IPS-11a (cell line): ENCODE measurements around the gene SLC39A3.

Experiments used
- H3K4me3 ChIP-seq: one replicate; pipeline ENCODE4 v1.5.1; 2013; ENCODE audit warnings: low read depth, low read length, control low read depth

The SLC39A3 gene

DNA sequence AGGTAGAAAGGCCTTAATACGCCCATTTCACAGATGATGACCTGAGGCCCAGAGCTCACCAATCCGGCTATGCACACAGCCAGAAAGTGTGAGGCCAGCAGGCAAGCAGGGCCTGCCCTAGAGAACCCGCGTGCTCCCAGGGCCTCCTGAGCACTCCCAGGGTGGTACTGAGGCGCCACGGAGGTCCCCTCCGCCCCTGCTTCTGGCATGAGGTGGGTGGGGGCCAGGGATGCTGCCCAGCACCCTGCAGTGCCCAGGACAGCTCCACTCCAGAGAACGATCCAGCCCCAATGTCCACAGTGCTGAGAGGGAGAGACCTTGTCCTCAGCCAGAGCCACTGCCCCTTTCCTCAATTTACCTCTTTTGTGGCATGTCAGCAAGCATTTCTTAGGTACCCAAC is 29.4 kb upstream of the SLC39A3 start:
- H3K4me3 ChIP-seq, result no peak overlapping the region

- H3K4me3 ChIP-seq, result no peak overlapping the region
Observed at GRCh38 chr19:2768365-2769132, 28.7 kb upstream of the SLC39A3 start.

- no peak overlapping the region for H3K4me3 ChIP-seq
Observed at GRCh38 chr19:2767688-2768087, 27.9 kb upstream of the SLC39A3 start.

DNA sequence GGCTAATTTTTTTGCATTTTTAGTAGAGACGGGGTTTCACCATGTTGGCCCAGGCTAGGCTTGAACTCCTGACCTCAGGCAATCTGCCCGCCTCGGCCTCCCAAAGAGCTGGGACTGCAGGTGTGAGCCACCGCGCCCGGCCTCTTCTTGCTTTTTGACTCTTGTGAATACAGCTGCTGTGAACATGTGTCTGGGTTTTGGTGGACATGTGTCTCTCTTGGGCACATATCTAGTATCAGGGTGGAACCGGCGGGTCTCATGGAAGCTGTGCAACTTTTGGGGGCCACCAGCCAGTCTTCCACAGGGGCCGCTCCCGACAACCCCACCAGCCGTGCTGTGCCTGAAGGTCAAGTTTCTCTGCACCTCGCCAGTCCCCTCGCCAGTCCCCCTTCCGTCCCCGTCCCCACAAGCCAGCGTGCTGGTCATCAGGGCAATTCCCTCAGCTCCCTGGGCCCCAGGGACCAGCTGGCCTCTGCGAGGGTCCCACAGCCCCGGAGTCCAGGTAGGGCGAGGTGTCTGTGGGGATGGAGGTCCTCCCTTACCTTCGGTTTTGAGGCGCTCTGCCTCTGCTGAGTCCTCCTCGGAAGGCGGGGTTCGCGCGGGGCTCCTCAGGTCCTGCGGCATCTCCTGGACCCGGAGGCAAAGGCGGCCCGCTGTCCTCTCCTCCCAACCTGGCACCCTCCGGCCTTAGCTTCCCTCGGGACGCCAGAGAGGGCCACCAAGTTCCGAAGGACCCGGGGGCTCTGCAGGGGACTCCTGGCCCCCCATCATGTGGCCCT is 27.0 kb upstream of the SLC39A3 start:
- no peak overlapping the region for H3K4me3 ChIP-seq

DNA sequence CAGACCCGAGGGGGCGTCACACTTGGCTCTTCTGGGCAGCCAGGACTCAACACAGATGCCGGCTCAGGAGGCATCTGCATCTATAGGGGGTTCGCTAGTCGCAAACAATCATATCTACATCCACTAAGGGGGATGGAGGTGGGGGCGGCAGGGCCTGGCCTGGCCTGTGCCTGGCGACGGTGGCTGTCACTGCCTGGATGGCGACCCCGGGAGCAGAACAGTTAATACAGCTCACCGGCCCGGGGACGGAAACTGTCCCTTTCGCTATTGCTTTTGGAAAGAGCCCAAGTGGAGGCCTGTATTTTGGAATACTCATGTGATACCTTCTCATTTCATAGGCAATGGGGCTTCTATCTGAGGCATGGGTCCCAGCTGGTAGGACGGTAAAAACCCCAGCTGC is 25.6 kb upstream of the SLC39A3 start:
- no peak overlapping the region for H3K4me3 ChIP-seq

DNA sequence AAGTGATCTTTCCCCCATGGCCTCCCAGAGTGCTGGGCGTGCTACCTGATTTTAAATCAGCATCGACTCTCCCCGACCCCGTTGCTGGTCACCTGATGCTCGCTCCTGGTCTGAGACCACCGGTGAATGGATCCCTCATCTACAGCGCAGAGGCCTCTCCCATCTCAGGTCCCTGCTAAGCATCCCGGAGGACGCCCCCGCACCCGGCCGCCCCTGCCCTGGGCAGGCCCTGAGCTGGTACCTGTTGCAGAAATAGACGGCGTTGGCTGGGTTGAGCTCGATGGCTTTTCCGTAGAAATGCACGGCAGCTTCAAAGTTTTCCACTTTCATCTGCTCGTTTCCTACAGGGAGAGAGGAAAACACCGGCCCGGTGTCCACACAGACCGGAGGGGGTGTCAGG is 25.1 kb upstream of the SLC39A3 start:
- no peak overlapping the region for H3K4me3 ChIP-seq

GRCh38 chr19:2763687-2764086 is 23.9 kb upstream of the SLC39A3 start:
- H3K4me3 ChIP-seq, result no peak overlapping the region

DNA sequence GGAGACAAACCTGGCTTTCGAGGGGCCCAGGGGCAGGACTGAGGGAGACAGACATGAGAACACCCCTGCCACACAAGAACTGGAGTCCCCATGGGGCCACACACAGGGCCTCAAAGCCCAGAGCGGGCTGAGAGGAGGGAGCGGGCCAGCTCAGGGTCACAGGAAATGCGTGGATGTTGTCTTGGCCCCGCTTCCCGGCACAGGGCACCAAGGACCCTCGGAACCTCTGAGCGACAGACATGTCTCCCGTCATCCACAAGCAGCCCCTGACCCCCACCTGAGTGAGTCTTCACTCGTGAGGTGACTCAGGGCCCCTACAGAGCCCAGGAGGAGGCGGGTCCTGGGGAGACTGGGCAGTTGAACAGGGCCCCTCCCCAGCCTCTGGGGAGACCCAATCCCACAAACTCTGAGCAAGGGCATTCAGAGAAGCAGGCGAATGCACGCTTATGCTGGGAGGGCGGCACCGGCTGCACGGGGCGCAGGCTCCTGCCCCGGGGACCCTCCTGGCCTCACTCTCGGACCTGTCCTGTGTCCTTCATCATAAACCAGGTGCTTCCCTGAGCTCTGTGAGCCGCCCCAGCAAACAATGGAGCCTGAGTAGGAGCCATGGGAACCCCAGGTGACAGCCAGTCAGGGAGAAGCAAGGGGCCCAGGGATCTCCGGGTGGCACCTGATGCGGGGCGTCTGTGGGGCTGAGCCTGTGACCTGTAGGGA is 23.1 kb upstream of the SLC39A3 start:
- no peak overlapping the region for H3K4me3 ChIP-seq

DNA sequence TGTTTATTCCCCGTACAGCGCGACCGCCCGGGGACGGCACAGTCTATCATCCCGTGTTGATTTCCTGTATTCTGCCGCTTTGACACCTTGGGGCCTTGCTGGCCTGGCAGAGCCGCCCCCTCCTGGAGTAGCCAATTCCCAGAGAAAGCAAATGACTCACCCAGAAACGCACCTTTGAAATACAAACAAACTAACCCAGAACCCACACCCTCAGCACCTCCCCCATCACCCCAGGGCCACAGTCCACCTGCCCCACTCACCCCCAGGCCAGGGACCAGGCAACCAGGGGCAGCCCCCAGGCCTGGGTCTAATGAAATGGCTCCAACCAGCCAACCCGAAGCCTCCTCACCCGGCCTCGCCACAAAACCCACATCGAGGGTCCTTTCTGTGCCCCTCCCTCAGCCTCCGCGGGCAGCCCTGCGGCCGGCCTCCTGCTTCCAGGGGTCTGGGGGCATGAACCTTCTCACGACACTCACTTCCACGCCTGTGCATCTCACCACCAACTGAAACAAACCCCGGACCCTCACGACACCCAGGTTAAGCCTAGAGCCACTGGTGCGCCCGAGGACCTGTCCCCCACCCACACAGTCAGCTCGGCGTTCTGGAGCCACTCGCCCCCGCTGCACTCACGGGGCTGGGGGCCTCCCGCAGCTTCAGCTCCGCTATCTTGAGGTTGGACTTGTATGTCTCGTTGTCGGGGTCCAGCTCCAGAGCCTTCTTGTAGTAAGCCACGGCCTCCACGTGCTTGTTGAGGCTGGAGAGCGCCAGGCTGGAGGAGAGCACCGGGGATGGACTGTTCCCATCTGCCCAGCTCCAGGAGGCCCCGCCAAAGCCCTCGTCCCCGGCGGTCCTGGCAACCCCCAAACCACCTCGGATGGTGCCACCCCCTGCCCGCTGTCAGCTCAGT is 22.3 kb upstream of the SLC39A3 start:
- no peak overlapping the region for H3K4me3 ChIP-seq

GRCh38 chr19:2761309-2761677 is 21.5 kb upstream of the SLC39A3 start:
- H3K4me3 ChIP-seq, result no peak overlapping the region

- H3K4me3 ChIP-seq, result no peak overlapping the region
Observed at GRCh38 chr19:2759965-2760364, 20.1 kb upstream of the SLC39A3 start.

- H3K4me3 ChIP-seq, result no peak overlapping the region
Observed at GRCh38 chr19:2759362-2759761, 19.5 kb upstream of the SLC39A3 start.

DNA sequence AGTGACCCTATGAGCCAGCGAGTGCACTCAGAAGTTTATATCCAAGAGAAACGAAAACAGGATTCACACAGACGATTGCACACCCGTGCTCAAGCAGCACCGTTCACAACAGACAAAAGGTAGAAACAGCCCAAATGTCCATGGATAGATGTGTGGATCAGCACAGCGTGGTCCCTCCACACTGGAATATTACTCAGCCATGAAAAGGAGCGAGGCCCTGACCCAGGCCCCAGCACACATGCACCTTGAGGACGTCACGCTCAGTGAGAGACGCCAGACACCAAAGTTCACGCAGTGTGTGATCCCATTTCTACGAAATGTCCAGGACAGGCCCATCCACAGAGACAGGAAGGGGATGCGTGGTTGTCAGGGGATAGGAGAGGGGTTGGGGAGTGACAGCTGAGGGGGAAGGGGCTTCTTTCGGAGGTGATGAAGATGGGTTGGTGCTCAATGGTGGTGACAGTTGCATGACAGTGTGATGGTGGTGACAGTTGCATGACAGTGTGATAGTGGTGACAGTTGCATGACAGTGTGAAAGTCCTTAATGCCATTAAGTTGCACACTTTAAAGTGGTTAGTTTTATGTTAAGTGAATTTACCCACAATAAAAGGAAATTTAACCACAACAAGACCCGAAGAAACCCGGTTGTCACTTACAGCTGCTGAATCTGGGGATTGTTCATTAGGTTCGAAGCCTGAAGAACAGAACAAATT is 18.9 kb upstream of the SLC39A3 start:
- H3K4me3 ChIP-seq, result no peak overlapping the region

DNA sequence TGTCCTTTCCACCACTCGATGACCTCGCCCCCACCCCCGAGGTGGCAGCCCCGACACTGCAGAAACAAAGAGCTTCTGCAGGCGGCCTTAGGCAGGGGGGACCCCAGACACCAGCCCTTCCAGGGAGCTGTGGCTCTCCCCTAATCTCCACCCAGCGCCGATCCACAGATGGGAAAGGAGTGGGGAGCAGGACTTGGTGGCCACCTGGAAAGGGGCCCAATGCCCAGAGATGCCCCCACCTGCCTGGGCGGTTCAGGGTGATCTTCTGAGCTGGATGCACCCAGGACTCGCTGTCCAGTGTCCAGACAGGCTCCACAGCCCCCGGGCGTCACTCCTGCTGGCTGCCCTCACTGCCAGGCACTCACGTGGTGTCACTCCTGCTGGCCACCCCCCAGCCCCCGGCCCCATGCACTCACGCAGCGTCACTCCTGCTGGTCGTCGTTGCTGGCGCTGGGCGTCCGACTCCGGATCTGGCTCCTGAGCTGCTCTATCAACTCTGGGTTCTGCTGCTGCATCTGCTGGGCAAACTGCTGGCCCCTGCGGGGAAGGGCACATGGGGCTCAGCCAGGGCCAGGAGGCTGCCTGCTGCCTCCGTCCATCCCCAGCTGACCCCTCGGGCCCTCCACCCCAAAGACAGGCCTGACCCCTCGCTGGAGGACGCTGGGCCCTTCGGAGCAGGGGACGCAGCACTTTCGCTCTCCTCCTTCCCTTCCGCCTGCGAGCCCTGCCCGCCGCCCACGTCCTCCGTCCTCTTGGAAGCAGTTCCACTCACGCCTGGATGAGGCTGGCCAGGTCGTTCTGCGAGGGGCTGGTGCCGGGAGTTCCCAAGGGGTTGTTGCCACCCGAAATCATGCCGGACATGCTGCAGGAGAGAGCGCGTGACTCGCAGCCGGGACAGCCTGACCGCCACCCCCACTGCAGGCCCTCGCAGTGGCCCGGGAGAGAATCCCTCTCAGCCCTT is 17.4 kb upstream of the SLC39A3 start:
- H3K4me3 ChIP-seq, result no peak overlapping the region

GRCh38 chr19:2756477-2756876 is 16.7 kb upstream of the SLC39A3 start:
- H3K4me3 ChIP-seq, result no peak overlapping the region

DNA sequence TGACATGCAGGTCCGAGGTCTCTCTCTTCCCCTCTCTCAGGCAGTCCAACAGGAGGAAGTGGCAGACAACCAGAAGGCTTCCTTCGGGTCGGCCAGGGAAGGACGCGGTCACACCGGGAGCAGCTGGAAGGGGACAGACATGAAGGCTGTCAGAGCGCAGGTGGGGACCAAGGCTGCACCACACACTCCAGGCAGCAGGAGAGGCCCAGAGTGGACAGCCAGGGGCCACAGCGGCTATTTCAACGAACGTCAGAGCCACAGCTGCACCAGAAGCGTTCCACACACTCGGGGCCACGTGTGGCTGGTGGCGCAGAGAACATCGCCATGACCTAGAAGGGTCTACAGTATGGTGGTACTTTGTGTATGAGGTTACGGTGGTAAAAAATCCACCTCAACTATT is 16.0 kb upstream of the SLC39A3 start:
- H3K4me3 ChIP-seq, result no peak overlapping the region

GRCh38 chr19:2755448-2755705 is 15.6 kb upstream of the SLC39A3 start:
- H3K4me3 ChIP-seq, result no peak overlapping the region

DNA sequence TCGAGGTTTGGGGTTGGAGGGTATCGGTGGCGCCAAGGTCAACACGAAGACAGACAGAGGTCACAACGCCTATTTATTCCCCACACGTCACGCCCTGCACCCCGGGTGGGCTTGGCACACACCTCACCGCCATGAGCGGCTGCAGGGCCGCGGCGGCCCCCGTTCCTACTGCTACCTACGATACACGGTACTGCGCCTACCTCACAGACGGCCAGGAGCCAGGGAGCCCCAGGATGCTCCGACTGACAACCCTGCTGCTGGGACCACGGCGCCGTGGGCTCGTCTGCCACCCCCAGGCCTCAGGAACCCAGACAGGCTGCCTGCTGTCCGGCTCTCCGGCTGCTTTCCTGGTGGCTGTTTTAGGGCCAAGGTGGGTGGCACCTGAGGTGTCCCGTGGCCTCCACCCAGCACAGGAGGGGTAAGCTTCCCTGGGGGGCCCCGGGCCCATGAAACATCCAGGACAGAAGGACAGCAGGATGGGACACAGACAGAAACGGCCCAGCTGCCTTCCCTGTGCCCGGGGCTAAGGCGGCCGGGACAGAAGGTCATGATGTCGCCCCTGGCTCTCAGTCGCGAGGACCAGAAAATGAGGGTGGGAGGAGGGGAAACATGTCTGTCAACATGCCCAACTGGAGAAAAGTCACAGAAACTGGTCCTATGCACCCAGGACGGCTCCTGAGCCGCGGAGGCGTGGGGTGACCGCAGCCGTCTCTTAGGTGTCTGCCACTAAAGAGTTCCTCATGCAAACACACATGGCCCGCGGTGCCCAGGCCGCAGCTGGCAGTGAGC is 15.0 kb upstream of the SLC39A3 start:
- H3K4me3 ChIP-seq, result no peak overlapping the region

- H3K4me3 ChIP-seq, result no peak overlapping the region
Observed at GRCh38 chr19:2751438-2751830, 11.6 kb upstream of the SLC39A3 start.
